SU-DHL-6 (cell line): ENCODE data around the gene LMOD1.

ENCODE experiments used
- CTCF ChIP-seq: fragments of 200-600 bp; sonication (generic); IDR thresholded peaks from one replicate; pipeline ENCODE4 v1.5.1; 2017; ENCODE audit warnings: antibody characterized with exemption, mild to moderate bottlenecking, low read length, moderate library complexity; ENCODE audit not compliant: insufficient read depth, poor library complexity, severe bottlenecking
- EZH2phosphoT487 ChIP-seq: fragments of 200-600 bp; sonication (generic), shearing (Covaris generic); conservative IDR thresholded peaks from 2 replicates; pipeline ENCODE4 v1.6.1; 2018; ENCODE audit warnings: mild to moderate bottlenecking, antibody characterized with exemption, low read length, moderate library complexity, mixed read lengths

GRCh38 chr1:201938440-201939035 is 7.8 kb downstream of the LMOD1 start:
- TF ChIP-seq CTCF: no peak
- no peak for TF ChIP-seq EZH2phosphoT487
